B cell (primary cell): Measurements from ENCODE around the gene EVC. TPM values are rescaled to one million over a fixed set of nuclear protein-coding genes. Genes with fewer than 3 reads are reported as not detected.

ENCODE experiments used
- ATAC-seq: fragments of 200-7000 bp; cut with Tn5 transposase; one replicate; pipeline ENCODE4 v1.10.0; 2021; ENCODE audit warnings: low read depth, mild to moderate bottlenecking, moderate number of reproducible peaks, moderate library complexity
- CTCF ChIA-PET: fragments of 350-600 bp; sonication (Branson Sonifier 250); formaldehyde crosslinking; loops from one replicate; lab custom pipeline; 2021; ENCODE audit warnings: antibody characterized with exemption, inconsistent platforms; lab: Charles Lee
- POLR2A ChIA-PET: fragments of 350-600 bp; sonication (Branson Sonifier 250); formaldehyde crosslinking; loops from one replicate; lab custom pipeline; 2021; ENCODE audit warnings: antibody characterized with exemption; lab: Charles Lee
- DNase-seq: peaks from one replicate; pipeline ENCODE4 v3.0.0; 2013
- H2AFZ ChIP-seq: 2 replicates; pipeline ENCODE4 v1.6.1; 2012; ENCODE audit warnings: mild to moderate bottlenecking, low read depth, low read length; ENCODE audit not compliant: insufficient read depth, poor library complexity, severe bottlenecking
- H3K27ac ChIP-seq, 2 donors: 1 replicate in 1 of 2; 2 replicates in 1 of 2; pipeline ENCODE4 v1.5.1; 2012 to 2013; ENCODE audit warnings: low read length in 2 of 2, mild to moderate bottlenecking in 2 of 2, moderate library complexity in 1 of 2
- H3K27me3 ChIP-seq, 4 experiments: fragments of 200-600 bp in 1 of 4; sonication (generic) in 1 of 4; replicated peaks in 1 of 4; 1 replicate in 2 of 4; 2 replicates in 2 of 4; pipeline versions ENCODE4 v1.6.1 to v1.7.0; 2013 to 2016; ENCODE audit warnings: low read length in 3 of 4, mild to moderate bottlenecking in 2 of 4, mixed read lengths in 1 of 4, moderate library complexity in 1 of 4; ENCODE audit not compliant: insufficient read depth in 4 of 4, control insufficient read depth in 3 of 4; ENCODE audit errors: control extremely low read depth in 1 of 4
- H3K36me3 ChIP-seq, 2 experiments: replicated peaks in 1 of 2; 1 replicate in 1 of 2; 2 replicates in 1 of 2; pipeline versions ENCODE4 v1.6.1 to v1.7.1; 2013; ENCODE audit warnings: low read length in 1 of 2; ENCODE audit not compliant: insufficient read depth in 2 of 2, control insufficient read depth in 1 of 2; ENCODE audit errors: control extremely low read depth in 1 of 2, extremely low read depth in 1 of 2
- H3K4me1 ChIP-seq, 2 donors: fragments of 200-600 bp in 1 of 2; sonication (generic) in 1 of 2; 1 replicate in 1 of 2; 2 replicates in 1 of 2; pipeline versions ENCODE4 v1.5.1 to v1.6.1; 2013 to 2017; ENCODE audit warnings: low read length in 2 of 2; ENCODE audit not compliant: control insufficient read depth in 2 of 2, insufficient read depth in 2 of 2
- H3K4me2 ChIP-seq: replicated peaks from 2 replicates; pipeline ENCODE3; 2012; ENCODE audit warnings: mild to moderate bottlenecking, low read depth, low read length; ENCODE audit not compliant: poor library complexity, severe bottlenecking
- H3K4me3 ChIP-seq, 5 experiments: fragments of 200-600 bp in 1 of 5; sonication (generic) in 1 of 5; 1 replicate in 3 of 5; 2 replicates in 2 of 5; pipeline versions ENCODE4 v1.5.1 to v1.7.0; 2011 to 2016; ENCODE audit warnings: low read length in 4 of 5, mild to moderate bottlenecking in 4 of 5, low read depth in 2 of 5, control low read depth in 1 of 5, moderate library complexity in 1 of 5; ENCODE audit not compliant: insufficient read depth in 1 of 5; ENCODE audit errors: control extremely low read depth in 1 of 5, extremely low read depth in 1 of 5
- H3K79me2 ChIP-seq: fragments of 200-600 bp; sonication (generic); one replicate; pipeline ENCODE4 v1.6.0; 2016; ENCODE audit warnings: low read length; ENCODE audit not compliant: control insufficient read depth, insufficient read depth
- H3K9ac ChIP-seq: fragments of 200-600 bp; sonication (generic); 2 replicates; pipeline ENCODE4 v1.6.1; 2017; ENCODE audit warnings: mild to moderate bottlenecking, low read length, moderate library complexity
- H3K9me3 ChIP-seq, 3 donors: one replicate each; pipeline versions ENCODE4 v1.6.1 to v1.7.1; 2013; ENCODE audit warnings: low read length in 2 of 3; ENCODE audit not compliant: control insufficient read depth in 2 of 3, insufficient read depth in 1 of 3; ENCODE audit errors: control extremely low read depth in 1 of 3
- H4K20me1 ChIP-seq: 2 replicates; pipeline ENCODE4 v1.6.0; 2012; ENCODE audit warnings: mild to moderate bottlenecking, low read length; ENCODE audit not compliant: insufficient read depth, control insufficient read depth, poor library complexity, severe bottlenecking
- H3K27ac Mint-ChIP-seq: one replicate; pipeline ENCODE4 v1.8.0; 2021; ENCODE audit warnings: mixed read lengths
- H3K27me3 Mint-ChIP-seq: one replicate; pipeline ENCODE4 v1.8.0; 2021; ENCODE audit warnings: mixed read lengths
- H3K4me1 Mint-ChIP-seq: one replicate; pipeline ENCODE4 v1.8.0; 2021; ENCODE audit warnings: mixed read lengths
- H3K4me3 Mint-ChIP-seq: one replicate; pipeline ENCODE4 v1.8.0; 2021; ENCODE audit warnings: mixed read lengths
- H3K9me3 Mint-ChIP-seq: one replicate; pipeline ENCODE4 v1.8.0; 2022; ENCODE audit warnings: mixed read lengths; ENCODE audit not compliant: insufficient read depth
- EZH2 ChIP-seq: IDR thresholded peaks from 2 replicates; pipeline ENCODE4 v1.6.1; 2012; ENCODE audit warnings: borderline replicate concordance, low read depth, mild to moderate bottlenecking, moderate library complexity, low read length; ENCODE audit not compliant: insufficient read depth, poor library complexity, severe bottlenecking
- WGBS: methylation state at CpG from one replicate; pipeline ENCODE4 v1.1.5; 2013; ENCODE audit warnings: missing lambda C conversion rate; ENCODE audit not compliant: insufficient coverage; 5-methylcytosine and 5-hydroxymethylcytosine counted together
- intact Hi-C: fragments of 100-400 bp; cut with micrococcal nuclease; formaldehyde crosslinking; loops from one replicate; pipeline ENCODE4 v1.10.0; 2022
- polyA plus RNA-seq: library from polyadenylated mRNA; depleted of rRNA; stranded (reverse); fragments of >200 nt; gene quantifications from 2 replicates; pipeline ENCODE4 v1.2.3, GENCODE V29; 2012
- total RNA-seq, 2 donors: library from RNA; stranded (reverse); fragments of 120-200 nt in 1 of 2; gene quantifications; 1 replicate in 1 of 2; 2 replicates in 1 of 2; pipeline versions ENCODE4 v1.2.3 to v1.2.4, GENCODE V29; 2013 to 2022
- TF ChIP-seq, protein P1 (sequence below): fragments of 200-600 bp; IDR thresholded peaks from one replicate; pipeline ENCODE4 v1.8.0; 2022; ENCODE audit warnings: antibody characterized with exemption, mild to moderate bottlenecking

EVC gene
- total and polyA plus RNA-seq, 2 donors (not counting 1 experiment from before 2014, with no cell fraction given) = 1.5 TPM; not detected in 1

DNA sequence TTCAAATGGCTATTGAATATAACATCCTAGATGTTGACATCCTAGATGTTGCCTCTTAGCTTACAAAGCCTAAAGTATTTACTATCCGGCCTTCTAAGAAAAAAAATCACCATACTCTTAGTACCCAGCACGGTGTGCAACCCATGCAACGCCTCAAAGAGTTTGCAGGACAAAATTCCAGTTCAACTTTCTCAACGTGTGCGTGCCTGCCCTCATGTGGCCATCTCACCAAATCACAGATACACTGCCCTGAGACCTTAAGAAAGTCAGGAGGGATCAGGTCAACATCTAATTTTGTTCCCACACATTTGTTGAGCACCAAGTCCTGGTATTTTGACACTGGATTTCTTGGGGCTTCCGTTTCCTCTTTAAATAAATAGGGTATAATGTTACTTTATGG is 113.6 kb downstream of the EVC start:
- Histone ChIP-seq H3K9me3 (no peaks in the 10 kb centered on the region), H3K79me2 (no peaks in the 10 kb centered on the region), H4K20me1 (no peaks in the 10 kb centered on the region), H3K9ac (no peak overlapping the region), H3K4me3 (no peak overlapping the region), H3K36me3 (no peaks in the 10 kb centered on the region), H3K4me2 (no peak overlapping the region), H3K27me3 (no peaks in the 10 kb centered on the region), H2AFZ (no peak overlapping the region), H3K4me1 (no peaks in the 10 kb centered on the region), H3K27ac (no peak overlapping the region)
- 71% methylated on average over 5 of the region's 6 CpGs for WGBS
- ATAC-seq (no peak), DNase-seq (no peak)
- Mint-ChIP-seq H3K4me3 (no peak overlapping the region), H3K9me3 (no peaks in the 10 kb centered on the region), H3K27ac (no peak overlapping the region), H3K4me1 (peaks cover 10% of the 10 kb centered on the region), H3K27me3 (peaks cover 9% of the 10 kb centered on the region)
- intact Hi-C loops = no loop called here
- ChIA-PET CTCF (interaction anchor here (0.6 to 1.1 kb wide), 2 partner anchors 982 to 1336 kb away, joined by 3 read pairs; no protein-coding TSS in a partner anchor), POLR2A (no interaction called here)
- TF ChIP-seq, protein P1, sequence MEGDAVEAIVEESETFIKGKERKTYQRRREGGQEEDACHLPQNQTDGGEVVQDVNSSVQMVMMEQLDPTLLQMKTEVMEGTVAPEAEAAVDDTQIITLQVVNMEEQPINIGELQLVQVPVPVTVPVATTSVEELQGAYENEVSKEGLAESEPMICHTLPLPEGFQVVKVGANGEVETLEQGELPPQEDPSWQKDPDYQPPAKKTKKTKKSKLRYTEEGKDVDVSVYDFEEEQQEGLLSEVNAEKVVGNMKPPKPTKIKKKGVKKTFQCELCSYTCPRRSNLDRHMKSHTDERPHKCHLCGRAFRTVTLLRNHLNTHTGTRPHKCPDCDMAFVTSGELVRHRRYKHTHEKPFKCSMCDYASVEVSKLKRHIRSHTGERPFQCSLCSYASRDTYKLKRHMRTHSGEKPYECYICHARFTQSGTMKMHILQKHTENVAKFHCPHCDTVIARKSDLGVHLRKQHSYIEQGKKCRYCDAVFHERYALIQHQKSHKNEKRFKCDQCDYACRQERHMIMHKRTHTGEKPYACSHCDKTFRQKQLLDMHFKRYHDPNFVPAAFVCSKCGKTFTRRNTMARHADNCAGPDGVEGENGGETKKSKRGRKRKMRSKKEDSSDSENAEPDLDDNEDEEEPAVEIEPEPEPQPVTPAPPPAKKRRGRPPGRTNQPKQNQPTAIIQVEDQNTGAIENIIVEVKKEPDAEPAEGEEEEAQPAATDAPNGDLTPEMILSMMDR = peak; percentile 22
- TF ChIP-seq EZH2 = no peak

DNA sequence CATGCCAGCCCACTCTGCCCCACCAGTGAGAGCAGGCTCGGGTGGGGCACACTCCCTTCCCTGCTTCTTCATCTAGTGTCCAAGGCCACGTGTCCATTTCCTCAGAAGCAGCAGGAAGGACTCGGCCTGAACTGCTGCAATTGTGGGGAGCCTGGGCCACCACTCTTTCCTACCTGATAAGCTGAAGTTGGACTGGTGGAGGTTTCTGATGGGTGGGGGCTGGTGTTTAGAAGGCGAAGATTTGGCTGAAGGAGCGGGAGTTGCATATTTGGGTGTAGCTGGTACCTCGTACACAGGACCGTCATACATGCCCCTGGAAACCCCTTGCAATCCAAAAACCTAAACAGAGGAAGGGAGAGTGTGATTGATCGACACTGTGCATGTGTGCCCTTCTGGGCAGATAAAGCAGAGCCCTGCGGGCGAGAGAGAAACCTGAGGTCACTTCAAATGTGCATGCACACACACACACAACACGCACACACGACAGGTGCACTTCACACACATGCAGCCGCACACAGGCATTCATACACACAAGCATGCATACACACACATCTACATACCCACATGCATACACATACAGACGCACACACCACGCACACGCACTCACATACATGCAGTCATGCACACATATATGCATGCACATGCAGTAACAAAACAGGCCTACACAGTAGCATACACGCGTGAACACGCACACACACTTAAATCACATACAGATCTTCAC is 114.5 kb downstream of the EVC start:
- DNase-seq (no peak), ATAC-seq (no peak)
- Histone ChIP-seq H3K27ac (no peak overlapping the region), H3K9ac (no peak overlapping the region), H3K27me3 (no peaks in the 10 kb centered on the region), H3K4me1 (no peaks in the 10 kb centered on the region), H3K4me3 (no peak overlapping the region), H3K9me3 (no peaks in the 10 kb centered on the region), H3K79me2 (no peaks in the 10 kb centered on the region), H2AFZ (no peak overlapping the region), H3K36me3 (no peaks in the 10 kb centered on the region), H4K20me1 (no peaks in the 10 kb centered on the region), H3K4me2 (no peak overlapping the region)
- POLR2A ChIA-PET = no interaction called here
- Mint-ChIP-seq H3K4me1 (peaks cover 10% of the 10 kb centered on the region), H3K9me3 (no peaks in the 10 kb centered on the region), H3K27me3 (peaks cover 9% of the 10 kb centered on the region), H3K4me3 (no peak overlapping the region), H3K27ac (no peak overlapping the region)
- intact Hi-C loops = no loop called here
- TF ChIP-seq, protein P1 = no peak
- no peak for TF ChIP-seq EZH2
- CTCF ChIA-PET = no interaction called here
- 90% methylated on average over 16 of the region's 19 CpGs for WGBS
